Keratinocyte (primary cell): Measurements from ENCODE around the gene PEAK3. TPM values are rescaled to one million over a fixed set of nuclear protein-coding genes. Genes with fewer than 3 reads are reported as not detected.

Experiments
- DNase-seq: peaks from one replicate; pipeline ENCODE4 v3.0.0-alpha.2; 2011; ENCODE audit warnings: low read depth, missing footprints, low spot score
- FAIRE-seq: peaks from 2 replicates; lab custom pipeline; 2011; peaks lifted over from hg19 to GRCh38; lab: Jason Lieb, UNC
- H2AFZ ChIP-seq: 2 replicates; pipeline ENCODE4 v1.6.0; 2012; ENCODE audit warnings: low read length, control low read depth, inconsistent platforms; ENCODE audit not compliant: control insufficient read depth
- H3K27ac ChIP-seq: 2 replicates; pipeline ENCODE4 v1.5.1; 2011; ENCODE audit warnings: low read length; ENCODE audit not compliant: control insufficient read depth, insufficient read depth
- H3K27me3 ChIP-seq: 3 replicates; pipeline ENCODE4 v1.6.0; 2011; ENCODE audit warnings: low read length; ENCODE audit not compliant: control insufficient read depth, insufficient read depth; ENCODE audit errors: extremely low read depth
- H3K36me3 ChIP-seq, 2 experiments: 2 replicates in 1 of 2; 3 replicates in 1 of 2; pipeline ENCODE4 v1.5.1; 2011; ENCODE audit warnings: low read length in 2 of 2, mild to moderate bottlenecking in 1 of 2; ENCODE audit not compliant: control insufficient read depth in 2 of 2, insufficient read depth in 2 of 2; ENCODE audit errors: extremely low read depth in 1 of 2
- H3K4me1 ChIP-seq: 3 replicates; pipeline ENCODE4 v1.5.1; 2011; ENCODE audit warnings: low read length; ENCODE audit not compliant: control insufficient read depth, insufficient read depth; ENCODE audit errors: extremely low read depth
- H3K4me2 ChIP-seq: 3 replicates; pipeline ENCODE4 v1.6.0; 2011; ENCODE audit warnings: low read depth, low read length; ENCODE audit not compliant: control insufficient read depth, insufficient read depth; ENCODE audit errors: extremely low read depth
- H3K4me3 ChIP-seq, 3 experiments: fragments of 200-600 bp in 1 of 3; sonication (generic) in 1 of 3; 2 replicates in 2 of 3; 3 replicates in 1 of 3; pipeline ENCODE4 v1.5.1; 2011 to 2016; ENCODE audit warnings: low read length in 3 of 3, mild to moderate bottlenecking in 3 of 3, control low read depth in 2 of 3, inconsistent platforms in 1 of 3, low read depth in 1 of 3, mixed read lengths in 1 of 3, mixed run types in 1 of 3, moderate library complexity in 1 of 3; ENCODE audit not compliant: control insufficient read depth in 2 of 3, insufficient read depth in 2 of 3; ENCODE audit errors: extremely low read depth in 1 of 3
- H3K79me2 ChIP-seq: 2 replicates; pipeline ENCODE4 v1.6.0; 2012; ENCODE audit warnings: low read length; ENCODE audit not compliant: control insufficient read depth, insufficient read depth
- H3K9ac ChIP-seq: 3 replicates; pipeline ENCODE4 v1.6.0; 2011; ENCODE audit warnings: low read length; ENCODE audit not compliant: control insufficient read depth, insufficient read depth; ENCODE audit errors: extremely low read depth
- H3K9me1 ChIP-seq: 3 replicates; pipeline ENCODE4 v1.6.0; 2011; ENCODE audit warnings: low read length; ENCODE audit not compliant: control insufficient read depth, insufficient read depth; ENCODE audit errors: extremely low read depth
- H3K9me3 ChIP-seq: 2 replicates; pipeline ENCODE4 v1.5.1; 2012; ENCODE audit warnings: low read depth, low read length; ENCODE audit not compliant: control insufficient read depth
- H4K20me1 ChIP-seq: 3 replicates; pipeline ENCODE4 v1.6.0; 2011; ENCODE audit warnings: low read length; ENCODE audit not compliant: control insufficient read depth, insufficient read depth; ENCODE audit errors: extremely low read depth
- CTCF ChIP-seq, 3 experiments: IDR thresholded peaks in 1 of 3; conservative IDR thresholded peaks in 1 of 3; optimal IDR thresholded peaks in 1 of 3; 2 replicates in 2 of 3; 3 replicates in 1 of 3; pipeline versions ENCODE3 to v1.5.1; 2011; ENCODE audit warnings: low read length in 3 of 3, mild to moderate bottlenecking in 3 of 3, moderate library complexity in 2 of 3, control low read depth in 1 of 3, inconsistent platforms in 1 of 3; ENCODE audit not compliant: insufficient read depth in 2 of 3; ENCODE audit errors: extremely low read depth in 1 of 3
- EZH2 ChIP-seq: IDR thresholded peaks from one replicate; pipeline ENCODE4 v1.6.1; 2012; ENCODE audit warnings: inconsistent platforms, mild to moderate bottlenecking, low read length, moderate library complexity
- dilution Hi-C: fragments of 300-500 bp; cut with MboI; formaldehyde crosslinking; loops from one replicate; pipeline ENCODE4 v1.7.0; 2020; ENCODE audit warnings: low sequenced_read_pairs; ENCODE audit not compliant: extremely low pct_ligation_motif_present
- polyA minus RNA-seq, 3 experiments: library from RNA; depleted of rRNA, polyadenylated mRNA; stranded (reverse); fragments of >200 nt; gene quantifications; 1 replicate in 1 of 3; 2 replicates in 1 of 3; 3 replicates in 1 of 3; pipeline ENCODE4 v1.2.3, GENCODE V29; 2011
- polyA plus RNA-seq, 5 experiments: library from polyadenylated mRNA; depleted of rRNA in 3 of 5; stranded (reverse) in 3 of 5; stranded (forward) in 1 of 5; unstranded in 1 of 5; fragments of >200 nt; gene quantifications; 1 replicate in 1 of 5; 2 replicates in 3 of 5; 3 replicates in 1 of 5; pipeline versions ENCODE4 v1.2.1 to v1.2.3, GENCODE V29; 2011 to 2012; ENCODE audit warnings: missing spikeins in 2 of 5, low read depth in 1 of 5, low replicate concordance in 1 of 5

The PEAK3 gene
- polyA plus RNA-seq (not detected in 3 replicates), polyA minus RNA-seq (not detected in 3 replicates)
- not detected for polyA plus RNA-seq (2011; ENCODE audit: low read depth)
- polyA plus RNA-seq (2011; cell fraction: cytosol; rRNA removed): not detected in 2 replicates
- polyA plus RNA-seq (2011; cell fraction: nucleus; rRNA removed): not detected in 2 replicates
- 0.03 and 0.37 TPM in 2 replicates for polyA plus RNA-seq (2012; ENCODE audit: low replicate concordance)
- not detected for polyA minus RNA-seq (2011; cell fraction: cytosol; rRNA and poly(A)+ RNA removed)
- not detected in 2 replicates for polyA minus RNA-seq (2011; cell fraction: nucleus; rRNA and poly(A)+ RNA removed)

- no peak within 1 kb of the TSS for H3K4me3 ChIP-seq
These were observed at the start of gene PEAK3 for GRCh38 chr19:2282062-2282861. TSS of gene PEAK3 (minus strand) at chr19:2282175. CDS start at chr19:2280931, 1,244 bp downstream.

GRCh38 chr19:2330632-2331284 is 48.8 kb upstream of the PEAK3 start:
- dilution Hi-C loops: no loop called here
- Histone ChIP-seq H3K27ac (no peak overlapping the region), H3K79me2 (peaks cover 67% of the 10 kb centered on the region), H4K20me1 (peaks cover 5% of the 10 kb centered on the region), H3K4me1 (peaks cover 12% of the 10 kb centered on the region), H3K9ac (no peak overlapping the region), H3K36me3 (peaks cover 3 to 6% of the 10 kb centered on the region in 2 experiments), H3K4me3 (no peak overlapping the region), H3K27me3 (no peaks in the 10 kb centered on the region), H3K4me2 (no peak overlapping the region), H3K9me3 (no peaks in the 10 kb centered on the region), H2AFZ (no peak overlapping the region), H3K9me1 (peaks cover under 1% of the 10 kb centered on the region)
- TF ChIP-seq CTCF (optimal IDR thresholded peaks at IDR 0.05 in 1 of 3, IDR thresholded peaks at IDR 0.05 in 1 of 3, conservative IDR thresholded peaks at IDR 0.05 in 1 of 3; ENCODE audit: extremely low read depth in 1 of 3, insufficient read depth in 2 of 3, low read length in 3 of 3): no peak
- TF ChIP-seq EZH2: no peak
- DNase-seq: no peak
- no peak for FAIRE-seq

More at GRCh38 chr19:2282062-2282861, at the start of gene PEAK3:
- TF ChIP-seq CTCF (optimal IDR thresholded peaks at IDR 0.05 in 1 of 3, IDR thresholded peaks at IDR 0.05 in 1 of 3, conservative IDR thresholded peaks at IDR 0.05 in 1 of 3; ENCODE audit: extremely low read depth in 1 of 3, insufficient read depth in 2 of 3, low read length in 3 of 3): no peak
- H4K20me1 ChIP-seq: no peaks in the 10 kb centered on the region
- no peaks in the 10 kb centered on the region for H3K36me3 ChIP-seq
- H3K27ac ChIP-seq: no peak within 1 kb of the TSS
- no peaks in the 10 kb centered on the region for H3K9me1 ChIP-seq
- no peaks in the 10 kb centered on the region for H3K4me1 ChIP-seq
- H3K9ac ChIP-seq: no peak within 1 kb of the TSS
- H3K79me2 ChIP-seq: no peaks in the 10 kb centered on the region
- dilution Hi-C loops: no loop called here
- H2AFZ ChIP-seq: no peak within 1 kb of the TSS
- H3K9me3 ChIP-seq: no peaks in the 10 kb centered on the region
- FAIRE-seq (no peak), DNase-seq (no peak)
- H3K4me2 ChIP-seq: no peak within 1 kb of the TSS
- H3K27me3 ChIP-seq: no peaks in the 10 kb centered on the region
